Measurements from ENCODE around the gene NOPCHAP1. TPM values are rescaled to one million over a fixed set of nuclear protein-coding genes. Genes with fewer than 3 reads are reported as not detected.
"Not testable (repeated sequence)": the region's sequence is repeated elsewhere in the genome, so short reads cannot be mapped to it uniquely, and the experiment has no call there.

Gene NOPCHAP1
- total and polyA plus RNA-seq, 5 donors from 2014 or later, result 11.6 to 26.9 (median 17.3) TPM

DNA sequence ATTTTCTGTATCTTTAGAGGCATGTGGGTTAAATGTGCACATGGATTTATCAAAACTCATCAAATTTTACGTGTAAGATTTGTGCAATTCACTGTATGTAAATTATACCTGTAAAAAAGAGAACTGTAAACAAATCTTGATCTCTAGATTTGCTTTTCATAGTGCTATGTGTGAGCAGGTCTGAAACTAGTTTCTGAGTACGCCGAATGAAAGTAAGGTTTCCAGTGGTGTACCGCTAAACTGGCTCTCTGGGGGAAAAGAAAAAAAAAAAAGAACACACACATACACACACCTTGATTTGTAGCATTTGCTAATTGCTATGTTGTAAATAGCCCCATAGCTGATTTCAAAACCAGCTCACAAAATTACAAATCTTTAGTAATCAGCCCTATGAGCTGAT is 19.4 kb upstream of the NOPCHAP1 start:
- no peaks in the 10 kb centered on the region for H3K36me3 Mint-ChIP-seq
- H3K27me3 Mint-ChIP-seq, result peaks cover 22% of the 10 kb centered on the region
- DNase-seq (no peak), ATAC-seq (ENCODE audit: low read depth in 2 of 2) (no peak)
- H3K4me1 ChIP-seq (ENCODE audit: control insufficient read depth, insufficient read depth, low read length, poor library complexity, severe bottlenecking), result no peaks in the 10 kb centered on the region
- no peaks in the 10 kb centered on the region for H3K36me3 ChIP-seq (ENCODE audit: control insufficient read depth, insufficient read depth, low read length)
- no peaks in the 10 kb centered on the region for H3K4me1 Mint-ChIP-seq
- no peak overlapping the region for H3K27ac Mint-ChIP-seq
- H3K4me3 Mint-ChIP-seq, result peak overlapping the region in 1 of 4 donors; percentile 6
- H3K27ac ChIP-seq (ENCODE audit: insufficient read depth, low read length, poor library complexity, severe bottlenecking), result no peak overlapping the region
- H3K9me3 ChIP-seq (ENCODE audit: control insufficient read depth in 2 of 2, low read length in 2 of 2), result no peaks in the 10 kb centered on the region
- H3K9me3 Mint-ChIP-seq, result no peaks in the 10 kb centered on the region
- no peak overlapping the region for H3K4me3 ChIP-seq (ENCODE audit: low read depth, low read length)
- H3K27me3 ChIP-seq (ENCODE audit: control insufficient read depth, insufficient read depth, low read length), result peaks cover 9% of the 10 kb centered on the region

DNA sequence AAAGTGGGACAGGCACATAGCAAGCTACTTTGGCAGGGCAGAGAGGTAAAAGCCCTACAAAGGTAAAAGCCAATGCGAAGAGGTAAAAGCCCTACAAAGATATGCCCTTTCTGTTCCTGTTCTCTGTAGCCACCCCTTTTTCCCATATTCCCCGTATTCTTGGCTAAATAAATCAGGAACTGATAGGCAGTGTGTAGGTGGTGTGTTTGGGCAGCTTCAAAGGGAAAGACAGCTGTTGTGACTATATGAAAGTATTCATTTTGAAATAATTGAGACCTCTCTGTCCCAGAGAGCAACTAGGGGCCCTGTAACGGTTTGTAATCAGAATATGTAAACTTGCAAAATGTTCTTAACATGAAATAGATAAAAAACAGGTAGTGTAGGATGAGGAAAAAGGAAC is 16.8 kb upstream of the NOPCHAP1 start:
- no peaks in the 10 kb centered on the region for H3K36me3 Mint-ChIP-seq
- H3K27me3 Mint-ChIP-seq, result peaks cover 14% of the 10 kb centered on the region
- no peak for DNase-seq

DNA sequence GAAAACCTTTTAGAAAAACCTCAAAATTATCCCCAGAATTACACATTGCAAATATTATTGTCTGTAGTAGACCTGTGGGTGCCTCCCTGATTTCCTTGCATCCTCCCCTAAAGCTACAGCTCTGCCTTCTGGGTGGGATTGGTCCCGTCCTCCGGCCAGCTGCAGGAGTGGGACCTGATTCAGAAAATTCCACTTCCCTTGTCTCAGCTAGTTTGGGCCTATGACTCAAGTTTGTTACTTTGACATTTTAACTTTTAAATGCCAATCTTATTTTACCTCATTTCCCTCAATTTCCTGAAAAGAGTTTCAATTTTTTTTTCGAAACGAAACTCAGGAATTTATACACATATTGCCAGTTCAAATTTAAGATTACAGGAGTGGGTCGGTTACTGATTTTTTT is 14.8 kb upstream of the NOPCHAP1 start:
- Histone ChIP-seq H3K27me3 (ENCODE audit: control insufficient read depth, insufficient read depth, low read length) (no peaks in the 10 kb centered on the region), H3K9me3 (ENCODE audit: control insufficient read depth in 2 of 2, low read length in 2 of 2) (no peaks in the 10 kb centered on the region), H3K4me1 (ENCODE audit: control insufficient read depth, insufficient read depth, low read length, poor library complexity, severe bottlenecking) (no peaks in the 10 kb centered on the region), H3K27ac (ENCODE audit: insufficient read depth, low read length, poor library complexity, severe bottlenecking) (no peak overlapping the region), H3K4me3 (ENCODE audit: low read depth, low read length) (no peak overlapping the region), H3K36me3 (ENCODE audit: control insufficient read depth, insufficient read depth, low read length) (no peaks in the 10 kb centered on the region)
- Mint-ChIP-seq H3K4me1 (no peaks in the 10 kb centered on the region), H3K27me3 (peaks cover 10% of the 10 kb centered on the region), H3K36me3 (no peaks in the 10 kb centered on the region), H3K9me3 (no peaks in the 10 kb centered on the region), H3K4me3 (no peak overlapping the region), H3K27ac (no peak overlapping the region)
- DNase-seq (no peak), ATAC-seq (ENCODE audit: low read depth in 2 of 2) (no peak)

More for the DNA sequence above, 16.8 kb upstream of the NOPCHAP1 start:
- Mint-ChIP-seq H3K27ac (no peak overlapping the region), H3K4me1 (no peaks in the 10 kb centered on the region), H3K4me3 (no peak overlapping the region), H3K9me3 (no peaks in the 10 kb centered on the region)
- H3K9me3 ChIP-seq (ENCODE audit: control insufficient read depth in 2 of 2, low read length in 2 of 2), result no peaks in the 10 kb centered on the region
- H3K36me3 ChIP-seq (ENCODE audit: control insufficient read depth, insufficient read depth, low read length), result no peaks in the 10 kb centered on the region
- no peaks in the 10 kb centered on the region for H3K4me1 ChIP-seq (ENCODE audit: control insufficient read depth, insufficient read depth, low read length, poor library complexity, severe bottlenecking)
- H3K27me3 ChIP-seq (ENCODE audit: control insufficient read depth, insufficient read depth, low read length), result peaks cover 2% of the 10 kb centered on the region
- no peak overlapping the region for H3K27ac ChIP-seq (ENCODE audit: insufficient read depth, low read length, poor library complexity, severe bottlenecking)
- no peak overlapping the region for H3K4me3 ChIP-seq (ENCODE audit: low read depth, low read length)
- ATAC-seq (ENCODE audit: low read depth in 2 of 2), result no peak

DNA sequence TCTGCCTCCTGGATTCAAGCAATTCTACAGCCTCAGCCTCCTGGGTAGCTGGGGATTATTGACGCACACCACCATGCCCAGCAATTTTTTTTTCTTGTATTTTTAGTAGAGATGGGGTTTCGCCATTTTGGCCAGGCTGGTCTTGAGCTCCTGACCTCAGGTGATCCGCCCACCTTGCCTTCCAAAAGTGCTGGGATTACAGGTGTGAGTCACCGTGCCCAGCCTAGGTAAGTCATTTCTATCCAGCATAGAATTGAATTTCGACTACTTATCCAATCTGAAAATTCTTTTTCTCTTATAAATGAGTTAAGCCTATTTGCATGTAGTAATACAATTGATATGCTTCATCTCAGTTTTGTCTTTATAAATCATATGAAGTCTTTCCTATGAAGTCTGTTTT is 12.9 kb upstream of the NOPCHAP1 start:
- DNase-seq (no peak), ATAC-seq (ENCODE audit: low read depth in 2 of 2) (no peak)
- Mint-ChIP-seq H3K27me3 (peaks cover 6% of the 10 kb centered on the region), H3K27ac (no peak overlapping the region), H3K4me3 (no peak overlapping the region), H3K4me1 (no peaks in the 10 kb centered on the region), H3K9me3 (no peaks in the 10 kb centered on the region), H3K36me3 (no peaks in the 10 kb centered on the region)
- no peaks in the 10 kb centered on the region for H3K4me1 ChIP-seq (ENCODE audit: control insufficient read depth, insufficient read depth, low read length, poor library complexity, severe bottlenecking)
- H3K9me3 ChIP-seq (ENCODE audit: control insufficient read depth in 2 of 2, low read length in 2 of 2), result no peaks in the 10 kb centered on the region
- no peak overlapping the region for H3K27ac ChIP-seq (ENCODE audit: insufficient read depth, low read length, poor library complexity, severe bottlenecking)
- H3K4me3 ChIP-seq (ENCODE audit: low read depth, low read length), result no peak overlapping the region
- H3K36me3 ChIP-seq (ENCODE audit: control insufficient read depth, insufficient read depth, low read length), result no peaks in the 10 kb centered on the region
- H3K27me3 ChIP-seq (ENCODE audit: control insufficient read depth, insufficient read depth, low read length), result no peaks in the 10 kb centered on the region

DNA sequence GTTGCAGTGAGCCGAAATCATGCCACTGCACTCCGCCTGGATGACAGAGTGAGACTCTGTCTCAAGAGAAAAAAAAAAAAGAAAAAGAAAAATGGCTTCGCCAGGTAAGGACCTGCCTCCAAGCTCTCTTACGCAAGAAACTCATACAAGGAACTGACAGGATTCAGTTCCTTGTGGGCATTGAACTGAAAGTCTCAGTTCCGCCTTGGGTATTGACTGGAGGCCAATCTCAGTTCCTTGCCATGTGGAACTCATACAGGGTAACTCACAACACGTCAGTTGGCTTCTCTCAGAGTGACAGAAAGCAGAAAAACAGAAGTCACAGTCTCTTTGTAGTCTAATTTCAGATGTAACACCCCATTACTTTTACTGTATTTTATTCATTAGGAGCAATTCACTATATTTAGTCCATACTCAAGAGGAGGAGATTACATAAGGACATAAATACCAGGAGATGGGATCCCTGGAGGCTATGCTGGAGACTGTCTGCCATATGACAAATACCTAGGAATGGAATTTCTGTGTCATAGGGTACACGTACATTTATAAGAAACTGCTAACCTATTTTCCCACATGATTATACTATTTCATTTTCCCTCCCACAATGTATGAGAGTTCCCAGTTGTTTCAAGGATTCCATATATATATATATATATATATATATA is 11.4 kb upstream of the NOPCHAP1 start:
- no peaks in the 10 kb centered on the region for H3K9me3 ChIP-seq (ENCODE audit: control insufficient read depth in 2 of 2, low read length in 2 of 2)
- DNase-seq (no peak), ATAC-seq (ENCODE audit: low read depth in 2 of 2) (peak; percentile 53 to 56)
- H3K27ac Mint-ChIP-seq, result peak overlapping the region in 1 of 3 donors; percentile 8
- H3K27ac ChIP-seq (ENCODE audit: insufficient read depth, low read length, poor library complexity, severe bottlenecking), result no peak overlapping the region
- H3K9me3 Mint-ChIP-seq, result no peaks in the 10 kb centered on the region
- no peaks in the 10 kb centered on the region for H3K4me1 ChIP-seq (ENCODE audit: control insufficient read depth, insufficient read depth, low read length, poor library complexity, severe bottlenecking)
- H3K4me1 Mint-ChIP-seq, result no peaks in the 10 kb centered on the region
- no peaks in the 10 kb centered on the region for H3K36me3 ChIP-seq (ENCODE audit: control insufficient read depth, insufficient read depth, low read length)
- no peak overlapping the region for H3K4me3 Mint-ChIP-seq
- H3K4me3 ChIP-seq (ENCODE audit: low read depth, low read length), result no peak overlapping the region
- H3K27me3 ChIP-seq (ENCODE audit: control insufficient read depth, insufficient read depth, low read length), result peaks cover 2% of the 10 kb centered on the region
- H3K36me3 Mint-ChIP-seq, result no peaks in the 10 kb centered on the region
- H3K27me3 Mint-ChIP-seq, result peaks cover 6% of the 10 kb centered on the region

DNA sequence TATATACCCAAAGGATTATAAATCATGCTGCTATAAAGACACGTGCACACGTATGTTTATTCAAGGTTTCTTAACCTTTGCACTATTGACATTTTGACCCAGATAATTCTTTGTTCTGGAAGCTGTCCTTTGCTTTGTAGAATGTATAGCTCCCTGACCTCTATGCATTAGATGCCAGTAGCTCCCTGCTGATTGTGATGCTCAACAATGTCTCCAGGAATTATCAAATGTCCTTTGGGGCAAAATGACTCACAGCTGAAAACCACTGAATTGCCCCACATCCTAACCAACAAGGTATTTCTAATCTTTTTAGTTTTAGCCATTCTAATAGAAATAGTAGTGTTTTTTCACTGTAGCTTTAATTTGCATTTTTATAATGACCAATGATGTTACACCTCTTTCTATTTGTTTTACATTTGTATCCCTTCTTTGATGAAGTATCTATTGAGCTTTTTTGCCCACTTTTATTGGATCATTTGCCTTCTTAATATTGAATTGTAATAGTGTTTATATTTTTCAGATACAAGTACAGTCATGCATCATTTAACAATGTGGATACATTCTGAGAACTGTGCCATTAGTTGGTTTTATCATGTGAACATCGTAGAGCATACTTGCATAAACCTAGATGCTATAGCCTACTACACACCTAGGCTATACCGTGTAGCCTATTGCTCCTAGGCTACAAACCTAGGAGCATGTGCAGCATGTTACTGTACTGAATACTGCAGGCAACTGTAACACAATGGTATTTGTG is 10.4 kb upstream of the NOPCHAP1 start:
- Histone ChIP-seq H3K9me3 (ENCODE audit: control insufficient read depth in 2 of 2, low read length in 2 of 2) (no peaks in the 10 kb centered on the region), H3K4me3 (ENCODE audit: low read depth, low read length) (no peak overlapping the region), H3K36me3 (ENCODE audit: control insufficient read depth, insufficient read depth, low read length) (no peaks in the 10 kb centered on the region), H3K27ac (ENCODE audit: insufficient read depth, low read length, poor library complexity, severe bottlenecking) (no peak overlapping the region), H3K27me3 (ENCODE audit: control insufficient read depth, insufficient read depth, low read length) (peaks cover 2% of the 10 kb centered on the region), H3K4me1 (ENCODE audit: control insufficient read depth, insufficient read depth, low read length, poor library complexity, severe bottlenecking) (no peaks in the 10 kb centered on the region)
- Mint-ChIP-seq H3K9me3 (no peaks in the 10 kb centered on the region), H3K4me3 (no peak overlapping the region), H3K27ac (no peak overlapping the region), H3K36me3 (no peaks in the 10 kb centered on the region), H3K27me3 (peaks cover 6% of the 10 kb centered on the region), H3K4me1 (no peaks in the 10 kb centered on the region)
- DNase-seq (no peak), ATAC-seq (ENCODE audit: low read depth in 2 of 2) (no peak)

DNA sequence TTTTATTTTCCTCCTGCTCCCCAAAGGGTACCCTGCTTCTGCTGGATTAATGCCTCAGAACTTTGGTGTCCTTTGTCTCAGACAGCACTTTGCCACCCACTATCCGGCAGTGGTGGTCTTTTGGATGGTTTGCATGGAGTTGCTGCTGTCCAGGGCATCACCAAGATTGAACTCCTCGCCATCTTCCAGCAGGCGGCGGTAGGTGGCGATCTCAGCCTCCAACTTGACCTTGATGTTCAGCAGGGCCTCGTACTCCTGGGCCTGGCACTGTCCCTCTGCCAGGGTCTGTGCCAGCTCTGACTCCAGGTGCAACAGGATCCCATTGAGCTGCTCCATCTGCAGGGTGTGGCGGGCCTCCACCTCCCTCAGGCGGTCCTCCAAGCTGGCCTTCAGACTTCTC is 9.4 kb upstream of the NOPCHAP1 start:
- no peaks in the 10 kb centered on the region for H3K4me1 Mint-ChIP-seq
- no peak for DNase-seq
- Histone ChIP-seq H3K27me3 (ENCODE audit: control insufficient read depth, insufficient read depth, low read length) (peaks cover 2% of the 10 kb centered on the region), H3K36me3 (ENCODE audit: control insufficient read depth, insufficient read depth, low read length) (no peaks in the 10 kb centered on the region), H3K27ac (ENCODE audit: insufficient read depth, low read length, poor library complexity, severe bottlenecking) (no peak overlapping the region), H3K4me1 (ENCODE audit: control insufficient read depth, insufficient read depth, low read length, poor library complexity, severe bottlenecking) (no peaks in the 10 kb centered on the region), H3K9me3 (ENCODE audit: control insufficient read depth in 2 of 2, low read length in 2 of 2) (no peaks in the 10 kb centered on the region), H3K4me3 (ENCODE audit: low read depth, low read length) (no peak overlapping the region)
- no peak overlapping the region for H3K4me3 Mint-ChIP-seq
- H3K9me3 Mint-ChIP-seq, result no peaks in the 10 kb centered on the region
- ATAC-seq (ENCODE audit: low read depth in 2 of 2), result no peak
- H3K27me3 Mint-ChIP-seq, result peaks cover 6% of the 10 kb centered on the region
- H3K36me3 Mint-ChIP-seq, result no peaks in the 10 kb centered on the region
- H3K27ac Mint-ChIP-seq, result no peak overlapping the region

DNA sequence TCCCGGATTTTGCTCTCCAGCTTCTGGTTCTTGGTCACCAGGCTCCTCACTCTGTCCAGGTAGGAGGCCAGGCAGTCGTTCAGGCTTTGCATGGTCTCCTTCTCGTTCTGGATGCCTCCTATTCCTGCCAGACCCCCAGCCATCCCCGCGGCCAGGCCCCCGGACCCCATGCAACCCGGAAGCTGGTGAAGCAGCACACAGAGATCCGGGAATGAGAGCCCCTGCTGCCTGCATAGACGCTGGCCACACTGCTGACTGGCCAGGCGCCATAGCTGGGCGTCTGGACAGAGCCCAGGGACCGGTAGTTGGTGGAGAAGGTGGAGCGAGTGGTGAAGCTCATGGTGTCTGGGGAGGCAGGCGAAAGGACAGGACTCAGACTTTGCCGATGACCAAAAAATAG is 8.4 kb upstream of the NOPCHAP1 start:
- H3K27me3 ChIP-seq (ENCODE audit: control insufficient read depth, insufficient read depth, low read length); H3K9me3 ChIP-seq (ENCODE audit: control insufficient read depth in 2 of 2, low read length in 2 of 2); H3K4me1 Mint-ChIP-seq; H3K36me3 Mint-ChIP-seq; H3K4me3 ChIP-seq (ENCODE audit: low read depth, low read length); H3K9me3 Mint-ChIP-seq; DNase-seq; H3K4me3 Mint-ChIP-seq; H3K36me3 ChIP-seq (ENCODE audit: control insufficient read depth, insufficient read depth, low read length); H3K27ac Mint-ChIP-seq; H3K27ac ChIP-seq (ENCODE audit: insufficient read depth, low read length, poor library complexity, severe bottlenecking); H3K4me1 ChIP-seq (ENCODE audit: control insufficient read depth, insufficient read depth, low read length, poor library complexity, severe bottlenecking); ATAC-seq (ENCODE audit: low read depth in 2 of 2): not testable (repeated sequence)
- peaks cover 15% of the 10 kb centered on the region for H3K27me3 Mint-ChIP-seq
